ENCODE data around the gene POLR2F. TPM values are rescaled to one million over a fixed set of nuclear protein-coding genes. Genes with fewer than 3 reads are reported as not detected.

Gene POLR2F
- total and polyA plus RNA-seq, 4 donors = 21.4 to 152 (median 56.3) TPM

GRCh38 chr22:37999236-37999635 lies 45.7 kb downstream of the POLR2F start:
- WGBS = 87% methylated on average over 10 of the region's 10 CpGs
- no peak for TF ChIP-seq HNF4A (conservative IDR thresholded peaks at IDR 0.05)
- TF ChIP-seq HNF4G (IDR thresholded peaks at IDR 0.05) = no peak
- TF ChIP-seq SP1 (IDR thresholded peaks at IDR 0.05) = no peak
- TF ChIP-seq CTCF (IDR thresholded peaks at IDR 0.05; ENCODE audit: low read depth, low read length, missing input control) = no peak
- TF ChIP-seq NR2F2 (IDR thresholded peaks at IDR 0.05) = no peak
- no peak for TF ChIP-seq RXRA (IDR thresholded peaks at IDR 0.05)
- no peak for TF ChIP-seq ZBTB33 (IDR thresholded peaks at IDR 0.05)
- TF ChIP-seq FOXA2 (IDR thresholded peaks at IDR 0.05) = no peak
- no peak for TF ChIP-seq GABPA (IDR thresholded peaks at IDR 0.05 in 1 of 2, conservative IDR thresholded peaks at IDR 0.05 in 1 of 2)
- TF ChIP-seq TAF1 (conservative IDR thresholded peaks at IDR 0.05) = no peak
- TF ChIP-seq MAX (IDR thresholded peaks at IDR 0.05) = no peak
- TF ChIP-seq ATF3 (IDR thresholded peaks at IDR 0.05) = no peak
- no peak for TF ChIP-seq FOXA1 (IDR thresholded peaks at IDR 0.05)
- TF ChIP-seq YY1 (IDR thresholded peaks at IDR 0.05) = no peak
- TF ChIP-seq RAD21 (IDR thresholded peaks at IDR 0.05) = no peak
- no peak for TF ChIP-seq JUND (IDR thresholded peaks at IDR 0.05)
- no peak for TF ChIP-seq EGR1 (IDR thresholded peaks at IDR 0.05; ENCODE audit: low read depth in 2 of 2)
- TF ChIP-seq REST (IDR thresholded peaks at IDR 0.05) = no peak
- no peaks in the 10 kb centered on the region for H3K27me3 ChIP-seq (ENCODE audit: control insufficient read depth in 4 of 4, insufficient read depth in 4 of 4, low read length in 3 of 4)

More at GRCh38 chr22:37999236-37999635, 45.7 kb downstream of the POLR2F start:
- no peak overlapping the region for H3K9ac ChIP-seq (ENCODE audit: low read depth in 1 of 2, low read length in 2 of 2)
- no peak overlapping the region for H3K27ac ChIP-seq (ENCODE audit: low read depth in 1 of 2, low read length in 2 of 2)
- no peaks in the 10 kb centered on the region for H3K36me3 ChIP-seq (ENCODE audit: control insufficient read depth in 4 of 4, insufficient read depth in 3 of 4, low read depth in 1 of 4, low read length in 3 of 4)
- no peak for DNase-seq (ENCODE audit: low spot score)
- H3K4me3 ChIP-seq (ENCODE audit: low read depth in 1 of 3, low read length in 3 of 3) = no peak overlapping the region
- no peaks in the 10 kb centered on the region for H3K4me1 ChIP-seq (ENCODE audit: control insufficient read depth in 4 of 4, insufficient read depth in 4 of 4, low read length in 3 of 4)
- H3K9me3 ChIP-seq (ENCODE audit: control insufficient read depth in 4 of 4, low read length in 3 of 4) = no peaks in the 10 kb centered on the region
